Prostate gland (tissue), 2 donors: Measurements from ENCODE around the gene RASGRF2. TPM values are rescaled to one million over a fixed set of nuclear protein-coding genes. Genes with fewer than 3 reads are reported as not detected.

Source experiments
- DNase-seq: peaks from one replicate; pipeline ENCODE4 v3.0.0-alpha.2; 2019; ENCODE audit warnings: low spot score
- H3K27ac ChIP-seq, 2 donors: fragments of 200-600 bp; sonication (generic); 2 replicates each; pipeline ENCODE4 v1.5.1; 2017 to 2019
- H3K27me3 ChIP-seq: fragments of 200-600 bp; sonication (generic); replicated peaks from 2 replicates; pipeline ENCODE4 v1.5.1; 2019; ENCODE audit not compliant: insufficient read depth
- H3K36me3 ChIP-seq, 2 donors: fragments of 200-600 bp; sonication (generic); 1 replicate in 1 of 2; 2 replicates in 1 of 2; pipeline versions ENCODE4 v1.5.1 to v1.8.1; 2017 to 2019
- H3K4me1 ChIP-seq: fragments of 200-600 bp; sonication (generic); replicated peaks from 2 replicates; pipeline ENCODE4 v1.5.1; 2019
- H3K4me3 ChIP-seq, 2 donors: fragments of 200-600 bp; sonication (generic); 2 replicates each; pipeline ENCODE4 v1.5.1; 2017 to 2019
- H3K9me3 ChIP-seq: fragments of 200-600 bp; sonication (generic); 2 replicates; pipeline ENCODE4 v1.5.1; 2017
- POLR2A ChIP-seq: fragments of 450-650 bp; IDR thresholded peaks from one replicate; pipeline ENCODE4 v1.6.1; 2016; ENCODE audit warnings: antibody characterized with exemption, mild to moderate bottlenecking
- POLR2AphosphoS5 ChIP-seq: sonication (generic); formaldehyde crosslinking; IDR thresholded peaks from one replicate; pipeline ENCODE4 v1.6.1; 2017; ENCODE audit warnings: antibody characterized with exemption
- WGBS: methylation state at CpG from one replicate; pipeline ENCODE4 v1.1.5; 2018; 5-methylcytosine and 5-hydroxymethylcytosine counted together
- intact Hi-C: fragments of 100-400 bp; cut with DNase I; formaldehyde crosslinking; loops from one replicate; pipeline ENCODE4 v1.14.2; 2022
- total RNA-seq, 2 donors: library from RNA; depleted of rRNA; stranded (reverse); fragments of >200 nt; gene quantifications; one replicate each; pipeline ENCODE4 v1.1.0, GENCODE V29; 2016
- TF ChIP-seq, protein P1 (sequence below), 4 experiments: fragments of 200-600 bp in 2 of 4; fragments of 450-650 bp in 2 of 4; sonication (generic) in 2 of 4; IDR thresholded peaks; 1 replicate in 3 of 4; 2 replicates in 1 of 4; pipeline ENCODE4 v1.5.1; 2016 to 2019; ENCODE audit warnings: antibody characterized with exemption in 4 of 4, mild to moderate bottlenecking in 2 of 4, moderate library complexity in 2 of 4

RASGRF2 gene
- total RNA-seq, 2 donors from 2014 or later: 3.0 to 7.6 TPM

DNA sequence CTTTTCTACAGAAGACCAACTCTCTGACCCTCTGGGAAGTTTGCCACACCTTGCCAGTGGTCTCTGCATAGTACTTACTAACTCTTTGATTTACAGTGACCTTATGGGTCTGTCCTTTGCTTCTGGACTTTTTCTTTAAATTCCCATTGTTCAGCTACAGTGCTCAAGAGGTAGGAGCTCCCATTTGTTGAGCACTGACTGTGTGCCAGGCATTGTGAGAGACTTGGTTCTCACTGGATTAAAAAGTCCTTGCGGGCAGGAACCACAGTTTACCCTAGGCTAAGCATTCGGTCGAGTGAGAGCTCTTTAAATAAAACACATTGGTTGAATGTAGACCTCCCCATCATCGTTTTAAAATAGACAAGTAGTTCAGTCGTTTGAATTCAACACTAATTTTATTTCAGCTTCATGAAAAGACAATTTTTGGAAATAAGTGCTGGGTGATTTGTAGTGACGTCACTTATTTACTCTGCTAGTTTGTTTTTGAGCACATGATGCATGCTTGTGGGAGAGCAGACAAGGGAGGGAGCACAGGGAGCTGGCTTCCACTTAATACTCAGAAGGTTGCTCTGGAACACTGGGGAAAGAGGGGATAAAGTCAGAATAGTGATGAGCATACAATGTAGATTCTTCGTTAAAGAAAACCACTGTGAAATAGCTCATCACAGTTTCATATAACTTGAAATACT lies 27.1 kb downstream of the RASGRF2 start:
- TF ChIP-seq, protein P1, sequence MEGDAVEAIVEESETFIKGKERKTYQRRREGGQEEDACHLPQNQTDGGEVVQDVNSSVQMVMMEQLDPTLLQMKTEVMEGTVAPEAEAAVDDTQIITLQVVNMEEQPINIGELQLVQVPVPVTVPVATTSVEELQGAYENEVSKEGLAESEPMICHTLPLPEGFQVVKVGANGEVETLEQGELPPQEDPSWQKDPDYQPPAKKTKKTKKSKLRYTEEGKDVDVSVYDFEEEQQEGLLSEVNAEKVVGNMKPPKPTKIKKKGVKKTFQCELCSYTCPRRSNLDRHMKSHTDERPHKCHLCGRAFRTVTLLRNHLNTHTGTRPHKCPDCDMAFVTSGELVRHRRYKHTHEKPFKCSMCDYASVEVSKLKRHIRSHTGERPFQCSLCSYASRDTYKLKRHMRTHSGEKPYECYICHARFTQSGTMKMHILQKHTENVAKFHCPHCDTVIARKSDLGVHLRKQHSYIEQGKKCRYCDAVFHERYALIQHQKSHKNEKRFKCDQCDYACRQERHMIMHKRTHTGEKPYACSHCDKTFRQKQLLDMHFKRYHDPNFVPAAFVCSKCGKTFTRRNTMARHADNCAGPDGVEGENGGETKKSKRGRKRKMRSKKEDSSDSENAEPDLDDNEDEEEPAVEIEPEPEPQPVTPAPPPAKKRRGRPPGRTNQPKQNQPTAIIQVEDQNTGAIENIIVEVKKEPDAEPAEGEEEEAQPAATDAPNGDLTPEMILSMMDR (IDR thresholded peaks at IDR 0.05): no peak
- TF ChIP-seq POLR2AphosphoS5 (no peak), POLR2A (no peak)
- Histone ChIP-seq H3K4me1 (no peaks in the 10 kb centered on the region), H3K27ac (no peak overlapping the region), H3K4me3 (no peak overlapping the region), H3K27me3 (no peaks in the 10 kb centered on the region), H3K9me3 (no peaks in the 10 kb centered on the region), H3K36me3 (no peaks in the 10 kb centered on the region)
- 68% methylated on average over 7 of the region's 7 CpGs for WGBS
- no peak for DNase-seq
- intact Hi-C loops: no loop called here

DNA sequence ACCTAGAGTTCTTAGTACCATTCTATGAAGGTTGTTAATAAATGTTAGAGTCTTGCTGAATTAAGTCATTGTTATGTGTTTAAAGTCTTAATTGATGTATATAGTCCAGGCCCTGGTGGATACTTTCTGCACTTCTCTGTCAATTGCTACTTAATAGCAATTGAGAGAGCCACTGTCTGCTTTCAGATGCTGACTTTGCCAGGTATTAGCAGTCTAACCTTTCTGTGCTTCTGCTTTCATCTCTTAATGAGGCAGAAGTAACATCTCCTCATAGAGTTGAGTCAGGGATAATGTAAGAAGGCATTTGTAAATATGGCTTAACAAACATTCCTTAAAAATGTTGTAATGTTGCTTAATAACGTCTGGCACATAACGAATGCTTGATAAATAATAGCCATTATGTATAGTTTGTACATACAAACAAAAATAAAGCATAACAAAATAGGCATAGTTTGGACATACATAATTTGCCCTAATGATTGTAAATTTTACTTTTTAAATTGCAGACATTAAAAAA lies 28.3 kb downstream of the RASGRF2 start:
- Histone ChIP-seq H3K4me3 (no peak overlapping the region), H3K36me3 (no peaks in the 10 kb centered on the region), H3K4me1 (no peaks in the 10 kb centered on the region), H3K27ac (no peak overlapping the region), H3K27me3 (no peaks in the 10 kb centered on the region), H3K9me3 (no peaks in the 10 kb centered on the region)
- TF ChIP-seq POLR2AphosphoS5: no peak
- TF ChIP-seq POLR2A: no peak
- TF ChIP-seq, protein P1 (IDR thresholded peaks at IDR 0.05): no peak
- 84% methylated on average over 2 of the region's 2 CpGs for WGBS
- DNase-seq: no peak
- intact Hi-C loops: no loop called here

DNA sequence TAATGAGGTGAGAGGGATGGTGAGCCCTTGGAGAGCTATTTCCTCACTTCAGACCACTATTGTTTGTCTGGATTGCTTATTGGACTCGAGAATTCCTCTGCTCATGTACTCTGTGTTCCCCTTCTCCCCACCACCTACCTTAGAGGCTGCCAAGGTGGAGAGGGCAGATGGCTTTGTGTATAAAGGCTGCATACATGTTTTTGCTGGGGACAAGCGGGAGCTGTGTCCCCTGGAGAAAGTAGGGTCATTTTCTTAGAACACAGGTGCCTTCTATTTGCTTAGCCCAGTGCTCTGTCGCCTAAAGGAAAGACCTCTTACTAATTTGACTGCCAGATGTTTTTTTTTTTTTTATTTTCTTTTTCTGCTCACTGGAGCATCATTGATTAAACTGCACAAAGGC lies 29.7 kb downstream of the RASGRF2 start:
- intact Hi-C loops: no loop called here
- no peak for DNase-seq
- H3K27me3 ChIP-seq: no peaks in the 10 kb centered on the region
- no peaks in the 10 kb centered on the region for H3K36me3 ChIP-seq
- WGBS: 82% methylated on average over 3 of the region's 3 CpGs
- no peaks in the 10 kb centered on the region for H3K9me3 ChIP-seq
- H3K4me1 ChIP-seq: no peaks in the 10 kb centered on the region
- TF ChIP-seq POLR2A: no peak
- TF ChIP-seq POLR2AphosphoS5: no peak
- TF ChIP-seq, protein P1 (IDR thresholded peaks at IDR 0.05): no peak
- no peak overlapping the region for H3K4me3 ChIP-seq
- H3K27ac ChIP-seq: no peak overlapping the region

DNA sequence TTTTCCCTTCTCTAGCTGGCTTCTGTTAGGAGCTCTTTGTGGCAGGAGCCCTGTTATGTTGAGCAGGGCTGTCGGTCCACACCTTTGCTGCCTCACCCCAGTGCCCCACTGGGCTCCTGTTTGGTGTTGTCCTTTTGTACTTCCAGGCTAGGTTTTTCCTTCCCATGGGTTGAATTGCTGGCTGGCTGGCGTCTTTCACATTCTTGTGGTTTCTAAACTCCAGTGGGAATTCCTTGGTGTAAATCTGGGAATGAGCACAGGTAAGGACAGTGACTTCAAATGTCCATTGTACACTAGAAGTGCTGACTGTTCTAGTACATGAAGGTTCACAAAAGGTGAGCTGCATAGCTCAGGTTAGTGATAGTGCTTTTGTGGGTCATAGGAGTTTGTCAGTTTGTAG lies 30.4 kb downstream of the RASGRF2 start:
- Histone ChIP-seq H3K9me3 (no peaks in the 10 kb centered on the region), H3K4me3 (no peak overlapping the region), H3K27me3 (no peaks in the 10 kb centered on the region), H3K4me1 (no peaks in the 10 kb centered on the region), H3K36me3 (no peaks in the 10 kb centered on the region), H3K27ac (no peak overlapping the region)
- no peak for DNase-seq
- intact Hi-C loops: no loop called here
- TF ChIP-seq POLR2A (no peak), POLR2AphosphoS5 (no peak)
- TF ChIP-seq, protein P1 (IDR thresholded peaks at IDR 0.05): no peak
- 83% methylated on average over 2 of the region's 2 CpGs for WGBS

DNA sequence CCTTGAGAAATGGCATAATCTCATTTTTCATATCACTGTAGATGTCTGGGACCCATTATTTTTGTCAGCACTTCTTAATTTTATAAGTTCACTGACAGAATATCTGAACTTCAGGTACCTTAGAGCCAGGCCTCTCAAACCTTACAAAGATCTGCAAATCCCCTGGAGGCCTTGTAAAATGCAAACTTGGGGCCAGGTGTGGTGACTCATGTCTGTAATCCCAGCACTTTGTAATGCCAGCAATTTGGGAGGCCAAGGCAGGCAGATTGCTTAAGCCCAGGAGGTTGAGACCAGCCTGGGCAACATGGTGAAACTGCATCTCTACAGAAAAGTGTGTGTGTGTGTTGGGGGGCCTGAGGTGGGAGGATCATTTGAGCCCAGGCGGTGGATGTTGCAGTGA lies 30.8 kb downstream of the RASGRF2 start:
- no peak for TF ChIP-seq POLR2AphosphoS5
- TF ChIP-seq POLR2A: no peak
- TF ChIP-seq, protein P1 (IDR thresholded peaks at IDR 0.05): no peak
- Histone ChIP-seq H3K4me3 (no peak overlapping the region), H3K27ac (no peak overlapping the region), H3K4me1 (no peaks in the 10 kb centered on the region), H3K27me3 (no peaks in the 10 kb centered on the region), H3K9me3 (no peaks in the 10 kb centered on the region), H3K36me3 (no peaks in the 10 kb centered on the region)
- intact Hi-C loops: no loop called here
- no peak for DNase-seq
- 91% methylated on average over 1 of the region's 1 CpG for WGBS
